HG02885 (cell line): Measurements from ENCODE around the gene GPR176.

Source experiments
- ATAC-seq: cut with Tn5 transposase; IDR thresholded peaks from one replicate; pipeline ENCODE4 v1.9.1; 2021; ENCODE audit warnings: mild to moderate bottlenecking; ENCODE audit not compliant: unreplicated experiment, poor library complexity

Gene GPR176

GRCh38 chr15:39937696-39938095 lies 17.6 kb upstream of the GPR176 start:
- ATAC-seq = no peak

- no peak for ATAC-seq
Measured at GRCh38 chr15:39936681-39937080, 16.6 kb upstream of the GPR176 start.

GRCh38 chr15:39936187-39936586 lies 16.1 kb upstream of the GPR176 start:
- no peak for ATAC-seq

GRCh38 chr15:39935241-39935640 lies 15.2 kb upstream of the GPR176 start:
- ATAC-seq = no peak

- no peak for ATAC-seq
Measured at GRCh38 chr15:39934397-39935071, 14.5 kb upstream of the GPR176 start.

- no peak for ATAC-seq
Measured at GRCh38 chr15:39931615-39932014, 11.5 kb upstream of the GPR176 start.

GRCh38 chr15:39926526-39926925 lies 6.5 kb upstream of the GPR176 start:
- no peak for ATAC-seq

- no peak for ATAC-seq
Measured at GRCh38 chr15:39925112-39925842, 5.2 kb upstream of the GPR176 start.

GRCh38 chr15:39924437-39924836 lies 4.4 kb upstream of the GPR176 start:
- no peak for ATAC-seq

- ATAC-seq = no peak
Measured at GRCh38 chr15:39922462-39923092, 2.5 kb upstream of the GPR176 start.

GRCh38 chr15:39921274-39921638 lies 1.2 kb upstream of the GPR176 start:
- no peak for ATAC-seq

GRCh38 chr15:39920510-39921273 lies 626 bp upstream of the GPR176 start:
- peak; percentile 87 for ATAC-seq

GRCh38 chr15:39919411-39919747 lies 687 bp downstream of the GPR176 start:
- no peak for ATAC-seq

GRCh38 chr15:39918688-39919385 lies 1.2 kb downstream of the GPR176 start:
- ATAC-seq = no peak

- ATAC-seq = no peak
Measured at GRCh38 chr15:39914977-39915376, 5.1 kb downstream of the GPR176 start.

- no peak for ATAC-seq
Measured at GRCh38 chr15:39909007-39909406, 11.1 kb downstream of the GPR176 start.

- ATAC-seq = no peak
Measured at GRCh38 chr15:39908186-39908585, 11.9 kb downstream of the GPR176 start.

GRCh38 chr15:39907216-39907615 lies 12.8 kb downstream of the GPR176 start:
- ATAC-seq = no peak

GRCh38 chr15:39904115-39904514 lies 16.0 kb downstream of the GPR176 start:
- ATAC-seq = no peak

- no peak for ATAC-seq
Measured at GRCh38 chr15:39898317-39898716, 21.7 kb downstream of the GPR176 start.
